Mammary epithelial cell (primary cell): Measurements from ENCODE around the gene VAPB.

Experiments
- EZH2 ChIP-seq: IDR thresholded peaks from 2 replicates; pipeline ENCODE4 v1.6.1; 2012; ENCODE audit warnings: low read length, inconsistent platforms, borderline replicate concordance
- TF ChIP-seq, protein P1 (sequence below), 2 donors: IDR thresholded peaks in 1 of 2; conservative IDR thresholded peaks in 1 of 2; 2 replicates each; pipeline ENCODE4 v1.5.1; 2011 to 2012; ENCODE audit warnings: inconsistent platforms in 2 of 2, low read length in 2 of 2, mild to moderate bottlenecking in 2 of 2, control low read depth in 1 of 2, low read depth in 1 of 2; ENCODE audit not compliant: insufficient read depth in 1 of 2; ENCODE audit errors: extremely low read depth in 1 of 2

- TF ChIP-seq, protein P1, sequence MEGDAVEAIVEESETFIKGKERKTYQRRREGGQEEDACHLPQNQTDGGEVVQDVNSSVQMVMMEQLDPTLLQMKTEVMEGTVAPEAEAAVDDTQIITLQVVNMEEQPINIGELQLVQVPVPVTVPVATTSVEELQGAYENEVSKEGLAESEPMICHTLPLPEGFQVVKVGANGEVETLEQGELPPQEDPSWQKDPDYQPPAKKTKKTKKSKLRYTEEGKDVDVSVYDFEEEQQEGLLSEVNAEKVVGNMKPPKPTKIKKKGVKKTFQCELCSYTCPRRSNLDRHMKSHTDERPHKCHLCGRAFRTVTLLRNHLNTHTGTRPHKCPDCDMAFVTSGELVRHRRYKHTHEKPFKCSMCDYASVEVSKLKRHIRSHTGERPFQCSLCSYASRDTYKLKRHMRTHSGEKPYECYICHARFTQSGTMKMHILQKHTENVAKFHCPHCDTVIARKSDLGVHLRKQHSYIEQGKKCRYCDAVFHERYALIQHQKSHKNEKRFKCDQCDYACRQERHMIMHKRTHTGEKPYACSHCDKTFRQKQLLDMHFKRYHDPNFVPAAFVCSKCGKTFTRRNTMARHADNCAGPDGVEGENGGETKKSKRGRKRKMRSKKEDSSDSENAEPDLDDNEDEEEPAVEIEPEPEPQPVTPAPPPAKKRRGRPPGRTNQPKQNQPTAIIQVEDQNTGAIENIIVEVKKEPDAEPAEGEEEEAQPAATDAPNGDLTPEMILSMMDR (conservative IDR thresholded peaks at IDR 0.05 in 1 of 2, IDR thresholded peaks at IDR 0.05 in 1 of 2; ENCODE audit: extremely low read depth in 1 of 2, insufficient read depth in 1 of 2, low read depth in 1 of 2, low read length in 2 of 2) = no peak
- no peak for TF ChIP-seq EZH2
Measured at GRCh38 chr20:58497076-58497641, 108.1 kb downstream of the VAPB start.
